Upper lobe of left lung (tissue), 6 donors: ENCODE results near the gene MTMR6. TPM values are rescaled to one million over a fixed set of nuclear protein-coding genes. Genes with fewer than 3 reads are reported as not detected.
A peak's percentile ranks its signal among the peaks of the same experiment; 100 is the strongest.

Experiments
- ATAC-seq, 2 donors: fragments of 200-7000 bp; cut with Tn5 transposase; one replicate each; pipeline ENCODE4 v1.9.1; 2022; ENCODE audit warnings: mild to moderate bottlenecking in 2 of 2, moderate library complexity in 2 of 2; ENCODE audit not compliant: low FRiP score in 2 of 2
- DNase-seq, 2 donors: peaks; one replicate each; pipeline ENCODE4 v3.0.0-alpha.2; 2019 to 2020
- H3K27ac ChIP-seq, 4 donors: fragments of 200-600 bp; sonication (generic); one replicate each; pipeline ENCODE4 v1.5.1; 2016 to 2019
- H3K27me3 ChIP-seq, 4 donors: fragments of 200-600 bp; sonication (generic); one replicate each; pipeline ENCODE4 v1.5.1; 2017 to 2019
- H3K36me3 ChIP-seq, 4 donors: fragments of 200-600 bp; sonication (generic); one replicate each; pipeline ENCODE4 v1.5.1; 2016 to 2019
- H3K4me1 ChIP-seq, 4 donors: fragments of 200-600 bp; sonication (generic); one replicate each; pipeline ENCODE4 v1.5.1; 2018 to 2019
- H3K4me3 ChIP-seq, 4 donors: fragments of 200-600 bp; sonication (generic); one replicate each; pipeline ENCODE4 v1.5.1; 2017 to 2019; ENCODE audit warnings: mild to moderate bottlenecking in 2 of 4, moderate library complexity in 1 of 4
- H3K9me3 ChIP-seq, 4 donors: fragments of 200-600 bp; sonication (generic); one replicate each; pipeline ENCODE4 v1.5.1; 2018 to 2019
- CTCF ChIP-seq, 6 experiments: fragments of 450-650 bp in 4 of 6; fragments of 200-600 bp in 2 of 6; sonication (generic) in 2 of 6; IDR thresholded peaks; one replicate each; pipeline ENCODE4 v1.5.1; 2016 to 2019; ENCODE audit warnings: antibody characterized with exemption in 6 of 6
- EP300 ChIP-seq, 4 donors: sonication (generic); formaldehyde crosslinking; IDR thresholded peaks; one replicate each; pipeline ENCODE4 v1.5.1; 2017; ENCODE audit warnings: antibody characterized with exemption in 4 of 4, control low read depth in 2 of 4
- POLR2A ChIP-seq, 4 donors: fragments of 450-650 bp; IDR thresholded peaks; one replicate each; pipeline ENCODE4 v1.5.1; 2016 to 2017; ENCODE audit warnings: antibody characterized with exemption in 4 of 4, mild to moderate bottlenecking in 2 of 4
- POLR2AphosphoS5 ChIP-seq, 2 donors: sonication (generic); formaldehyde crosslinking; IDR thresholded peaks; one replicate each; pipeline ENCODE4 v1.5.1; 2017; ENCODE audit warnings: antibody characterized with exemption in 2 of 2
- WGBS, 2 donors: methylation state at CpG; one replicate each; pipeline ENCODE4 v1.1.5; 2017 to 2018; 5-methylcytosine and 5-hydroxymethylcytosine counted together
- total RNA-seq, 6 donors: library from RNA; depleted of rRNA in 4 of 6; stranded (reverse); fragments of >200 nt in 4 of 6; gene quantifications; one replicate each; pipeline versions ENCODE4 v1.1.0 to v1.2.1, GENCODE V29; 2016 to 2021
- donor health status: DM: no; HTN: no; CAD: no; lungs with moderate emphysema.
- donor health status: DM: no; HTN: yes; CAD: no; lungs with severe emphysema.

The MTMR6 gene
- total RNA-seq, 6 donors from 2014 or later = 6.1 to 24.6 (median 18.2) TPM

GRCh38 chr13:25227690-25228089, 59.6 kb downstream of the MTMR6 start:
- ATAC-seq = no peak
- Histone ChIP-seq H3K27ac (no peak overlapping the region), H3K4me1 (peaks cover 0 to under 1% (median 0%) of the 10 kb centered on the region in 4 donors), H3K36me3 (no peaks in the 10 kb centered on the region), H3K9me3 (no peaks in the 10 kb centered on the region), H3K27me3 (no peaks in the 10 kb centered on the region), H3K4me3 (no peak overlapping the region)
- 88% methylated on average over 15 of the region's 15 CpGs for WGBS, 2 donors
- DNase-seq = no peak
- TF ChIP-seq POLR2A (IDR thresholded peaks at IDR 0.05) = no peak

- H3K27ac ChIP-seq = no peak overlapping the region
- H3K4me3 ChIP-seq = no peak overlapping the region
- H3K9me3 ChIP-seq = no peaks in the 10 kb centered on the region
- no peaks in the 10 kb centered on the region for H3K36me3 ChIP-seq
- TF ChIP-seq POLR2AphosphoS5 (IDR thresholded peaks at IDR 0.05) (no peak), POLR2A (IDR thresholded peaks at IDR 0.05) (no peak), EP300 (IDR thresholded peaks at IDR 0.05) (no peak), CTCF (IDR thresholded peaks at IDR 0.05) (no peak)
- WGBS, 2 donors = 88 to 95% methylated on average over 4 of the region's 4 CpGs
- H3K27me3 ChIP-seq = no peaks in the 10 kb centered on the region
- DNase-seq = no peak
- H3K4me1 ChIP-seq = no peaks in the 10 kb centered on the region
- no peak for ATAC-seq
Observed at GRCh38 chr13:25225970-25226369, 61.3 kb downstream of the MTMR6 start.

GRCh38 chr13:25224151-25224550, 63.1 kb downstream of the MTMR6 start:
- Histone ChIP-seq H3K27ac (no peak overlapping the region), H3K4me3 (no peak overlapping the region), H3K27me3 (no peaks in the 10 kb centered on the region), H3K4me1 (no peaks in the 10 kb centered on the region), H3K9me3 (no peaks in the 10 kb centered on the region), H3K36me3 (no peaks in the 10 kb centered on the region)
- TF ChIP-seq CTCF (IDR thresholded peaks at IDR 0.05) (no peak), POLR2A (IDR thresholded peaks at IDR 0.05) (no peak), POLR2AphosphoS5 (IDR thresholded peaks at IDR 0.05) (no peak), EP300 (IDR thresholded peaks at IDR 0.05) (no peak)
- ATAC-seq = no peak
- 89 to 91% methylated on average over 8 to 9 of the region's 9 CpGs for WGBS, 2 donors
- no peak for DNase-seq

GRCh38 chr13:25222740-25223139, 64.5 kb downstream of the MTMR6 start:
- H3K4me1 ChIP-seq = no peaks in the 10 kb centered on the region
- TF ChIP-seq POLR2AphosphoS5 (IDR thresholded peaks at IDR 0.05) = no peak
- TF ChIP-seq CTCF (IDR thresholded peaks at IDR 0.05) = no peak
- TF ChIP-seq POLR2A (IDR thresholded peaks at IDR 0.05) = no peak
- TF ChIP-seq EP300 (IDR thresholded peaks at IDR 0.05) = no peak
- no peaks in the 10 kb centered on the region for H3K9me3 ChIP-seq
- 85 to 90% methylated on average over 9 of the region's 9 CpGs for WGBS, 2 donors
- no peaks in the 10 kb centered on the region for H3K36me3 ChIP-seq
- ATAC-seq (no peak), DNase-seq (no peak)
- H3K27me3 ChIP-seq = no peaks in the 10 kb centered on the region
- no peak overlapping the region for H3K4me3 ChIP-seq
- H3K27ac ChIP-seq = no peak overlapping the region

DNA sequence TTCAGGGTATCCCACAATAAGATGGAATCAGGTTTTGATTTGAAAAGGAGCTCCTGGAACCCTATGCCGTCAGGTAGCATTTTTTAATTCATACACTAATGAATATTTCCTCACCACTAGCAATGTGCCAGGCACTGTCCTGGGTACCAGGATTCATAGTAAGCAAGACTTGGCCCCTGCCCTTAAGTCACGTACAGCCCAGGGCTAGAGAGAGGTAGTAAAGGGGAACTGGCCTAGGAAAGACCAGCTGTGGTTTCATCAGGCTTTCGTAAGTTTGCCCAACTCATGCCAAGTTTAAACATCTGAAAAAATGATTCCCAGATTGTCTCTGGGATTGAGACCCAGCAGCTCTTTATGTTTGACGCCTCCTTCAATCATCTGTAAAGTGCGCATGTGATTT, 69.3 kb downstream of the MTMR6 start:
- WGBS, 2 donors = 73 to 75% methylated on average over 5 of the region's 5 CpGs
- no peaks in the 10 kb centered on the region for H3K36me3 ChIP-seq
- TF ChIP-seq POLR2AphosphoS5 (IDR thresholded peaks at IDR 0.05) (no peak), EP300 (IDR thresholded peaks at IDR 0.05) (no peak), CTCF (IDR thresholded peaks at IDR 0.05) (no peak), POLR2A (IDR thresholded peaks at IDR 0.05) (no peak)
- H3K9me3 ChIP-seq = no peaks in the 10 kb centered on the region
- no peak overlapping the region for H3K27ac ChIP-seq
- H3K4me1 ChIP-seq = no peaks in the 10 kb centered on the region
- ATAC-seq (peak in 1 of 2 donors; percentile 34), DNase-seq (no peak)
- no peaks in the 10 kb centered on the region for H3K27me3 ChIP-seq
- H3K4me3 ChIP-seq = no peak overlapping the region
